HCT116 (cell line): ENCODE data around the gene ACVR1. TPM values are rescaled to one million over a fixed set of nuclear protein-coding genes. Genes with fewer than 3 reads are reported as not detected.

Source experiments
- ATAC-seq: fragments of 200-7000 bp; cut with Tn5 transposase; 2 replicates; pipeline ENCODE4 v1.9.1; 2020; ENCODE audit warnings: mild to moderate bottlenecking, moderate library complexity
- BruUV-seq: library from RNA; stranded (reverse); fragments of 400-500 nt; replicated peaks from 2 replicates; lab custom pipeline; 2021; lab: Mats Ljungman, UMichigan
- CTCF ChIA-PET: fragments of 300-600 bp; sonication (Branson Sonifier 250); formaldehyde crosslinking; loops from one replicate; lab custom pipeline; 2021; ENCODE audit warnings: antibody characterized with exemption; lab: Charles Lee
- POLR2A ChIA-PET: fragments of 300-600, 350-600 bp; sonication (Branson Sonifier 250); formaldehyde crosslinking; loops from one replicate; lab custom pipeline; 2021; ENCODE audit warnings: antibody characterized with exemption; lab: Charles Lee
- RAD21 ChIA-PET, 2 experiments: fragments of 300-600 bp; sonication (Branson Sonifier 250); formaldehyde crosslinking; loops; one replicate each; lab custom pipeline; 2023; ENCODE audit warnings: low total read pairs in 2 of 2; ENCODE audit not compliant: uncharacterized antibody in 2 of 2, unreplicated experiment in 2 of 2, low non-redundant PET in 1 of 2; lab: Charles Lee
- DNase-seq: peaks from one replicate; pipeline ENCODE4 v3.0.0-alpha.2; 2010; ENCODE audit warnings: low read depth, low spot score
- H2AFZ ChIP-seq: fragments of 200-600 bp; shearing (Covaris generic), sonication (generic); 2 replicates; pipeline ENCODE4 v1.6.1; 2017; ENCODE audit warnings: low read depth, mixed run types, mixed read lengths, antibody characterized with exemption, low read length; ENCODE audit not compliant: poor library complexity, severe bottlenecking
- H3K27ac ChIP-seq: 2 replicates; pipeline ENCODE4 v1.5.1; 2012; ENCODE audit warnings: low read depth, low read length
- H3K27me3 ChIP-seq: fragments of 200-600 bp; sonication (generic); 2 replicates; pipeline ENCODE4 v1.6.1; 2016; ENCODE audit warnings: mixed run types, low read length, mixed read lengths; ENCODE audit not compliant: insufficient read depth
- H3K36me3 ChIP-seq, 2 experiments: fragments of 200-500 bp in 1 of 2; fragments of 200-600 bp in 1 of 2; sonication (Bioruptor generic) in 1 of 2; sonication (generic) in 1 of 2; 2 replicates each; pipeline versions ENCODE4 v1.5.1 to v1.6.1; 2014 to 2016; ENCODE audit warnings: low read length in 2 of 2, inconsistent platforms in 1 of 2, mixed read lengths in 1 of 2, mixed run types in 1 of 2; ENCODE audit not compliant: insufficient read depth in 2 of 2, control insufficient read depth in 1 of 2
- H3K4me1 ChIP-seq, 2 experiments: fragments of 200-600 bp in 1 of 2; sonication (generic) in 1 of 2; 2 replicates each; pipeline versions ENCODE4 v1.5.1 to v1.6.1; 2012 to 2017; ENCODE audit warnings: low read length in 2 of 2, inconsistent platforms in 1 of 2, mild to moderate bottlenecking in 1 of 2, mixed read lengths in 1 of 2, mixed run types in 1 of 2, moderate library complexity in 1 of 2; ENCODE audit not compliant: insufficient read depth in 2 of 2, control insufficient read depth in 1 of 2
- H3K4me2 ChIP-seq: fragments of 200-600 bp; sonication (generic); 2 replicates; pipeline ENCODE4 v1.6.1; 2017; ENCODE audit warnings: mixed run types, low read length, mixed read lengths
- H3K4me3 ChIP-seq, 2 experiments: fragments of 200-600 bp in 1 of 2; sonication (generic) in 1 of 2; replicated peaks in 1 of 2; 2 replicates each; pipeline ENCODE4 v1.5.1; 2011 to 2016; ENCODE audit warnings: low read length in 2 of 2, control low read depth in 1 of 2, low read depth in 1 of 2, mild to moderate bottlenecking in 1 of 2, mixed read lengths in 1 of 2, mixed run types in 1 of 2
- H3K79me2 ChIP-seq: fragments of 200-600 bp; sonication (generic); 2 replicates; pipeline ENCODE4 v1.6.1; 2017; ENCODE audit warnings: mild to moderate bottlenecking, mixed run types, low read length, moderate library complexity, mixed read lengths; ENCODE audit not compliant: insufficient read depth
- H3K9ac ChIP-seq: fragments of 200-600 bp; sonication (generic); 2 replicates; pipeline ENCODE4 v1.6.1; 2016; ENCODE audit warnings: low read length, mixed read lengths
- H3K9me2 ChIP-seq: fragments of 200-600 bp; sonication (generic), shearing (Covaris generic); 2 replicates; pipeline ENCODE4 v1.6.1; 2017; ENCODE audit warnings: mixed run types, mild to moderate bottlenecking, moderate library complexity; ENCODE audit not compliant: insufficient read depth
- H3K9me3 ChIP-seq, 2 experiments: fragments of 200-500 bp in 1 of 2; fragments of 200-600 bp in 1 of 2; sonication (Bioruptor generic) in 1 of 2; sonication (generic) in 1 of 2; 2 replicates each; pipeline ENCODE4 v1.6.1; 2014 to 2017; ENCODE audit warnings: low read length in 2 of 2, mixed read lengths in 2 of 2, inconsistent platforms in 1 of 2, low read depth in 1 of 2, mild to moderate bottlenecking in 1 of 2, mixed run types in 1 of 2, moderate library complexity in 1 of 2; ENCODE audit not compliant: control insufficient read depth in 1 of 2, insufficient read depth in 1 of 2
- H4K20me1 ChIP-seq: fragments of 200-600 bp; sonication (generic), shearing (Covaris generic); 2 replicates; pipeline ENCODE4 v1.6.1; 2017; ENCODE audit warnings: mixed run types, mild to moderate bottlenecking, moderate library complexity; ENCODE audit not compliant: insufficient read depth
- ATF3 ChIP-seq: IDR thresholded peaks from 2 replicates; pipeline ENCODE4 v1.6.1; 2012
- CTCF ChIP-seq, 3 experiments: fragments of 200-600 bp in 1 of 3; sonication (generic) in 1 of 3; IDR thresholded peaks in 2 of 3; conservative IDR thresholded peaks in 1 of 3; 2 replicates each; pipeline ENCODE4 v1.5.1; 2012 to 2017; ENCODE audit warnings: low read depth in 2 of 3, low read length in 2 of 3, antibody characterized with exemption in 1 of 3, borderline replicate concordance in 1 of 3, control low read depth in 1 of 3, mild to moderate bottlenecking in 1 of 3, mixed read lengths in 1 of 3, mixed run types in 1 of 3, moderate library complexity in 1 of 3; ENCODE audit not compliant: insufficient read depth in 1 of 3
- MAX ChIP-seq: IDR thresholded peaks from 2 replicates; pipeline ENCODE4 v1.6.1; 2012
- POLR2AphosphoS5 ChIP-seq: IDR thresholded peaks from 2 replicates; pipeline ENCODE4 v1.6.1; 2011; ENCODE audit warnings: mild to moderate bottlenecking, low read depth, low read length, moderate library complexity
- RAD21 ChIP-seq: IDR thresholded peaks from 2 replicates; pipeline ENCODE4 v1.6.1; 2012; ENCODE audit warnings: low read depth, mild to moderate bottlenecking
- YY1 ChIP-seq: IDR thresholded peaks from 2 replicates; pipeline ENCODE4 v1.6.1; 2011; ENCODE audit warnings: low read length, low read depth, moderate library complexity, mild to moderate bottlenecking; ENCODE audit not compliant: insufficient replicate concordance; ENCODE audit errors: extremely low read depth
- ZNF274 ChIP-seq: fragments of 200-500 bp; sonication (Bioruptor generic); IDR thresholded peaks from 2 replicates; pipeline ENCODE4 v1.6.1; 2014; ENCODE audit warnings: mild to moderate bottlenecking, low read depth, low read length, inconsistent platforms
- intact Hi-C: fragments of 100-400 bp; cut with micrococcal nuclease; formaldehyde crosslinking; loops from 2 replicates; pipeline ENCODE4 v1.10.0; 2022
- total RNA-seq: library from RNA; stranded (reverse); gene quantifications from one replicate; pipeline ENCODE4 v1.2.1, GENCODE V29; 2021; ENCODE audit not compliant: unreplicated experiment

Gene ACVR1
- total RNA-seq, 1 experiment from 2014 or later, result 16.9 TPM

GRCh38 chr2:157792335-157793052 is 83.6 kb downstream of the ACVR1 start:
- H3K9ac ChIP-seq, result no peak overlapping the region
- H3K4me2 ChIP-seq, result no peak overlapping the region
- no peaks in the 10 kb centered on the region for H4K20me1 ChIP-seq
- DNase-seq (no peak), ATAC-seq (no peak)
- H3K9me3 ChIP-seq, result no peaks in the 10 kb centered on the region
- no peaks in the 10 kb centered on the region for H3K9me2 ChIP-seq
- TF ChIP-seq POLR2AphosphoS5 (no peak), CTCF (IDR thresholded peaks at IDR 0.05 in 2 of 3, conservative IDR thresholded peaks at IDR 0.05 in 1 of 3; ENCODE audit: borderline replicate concordance in 1 of 3, insufficient read depth in 1 of 3, low read depth in 2 of 3, low read length in 2 of 3) (no peak), ATF3 (no peak), RAD21 (0 out of 2 replicates have a peak, but pooled peaks have one; percentile 12), MAX (no peak), YY1 (no peak), ZNF274 (no peak)
- H3K27me3 ChIP-seq, result no peaks in the 10 kb centered on the region
- H3K36me3 ChIP-seq, result no peaks in the 10 kb centered on the region
- CTCF ChIA-PET, result no interaction called here
- RAD21 ChIA-PET, result no interaction called here
- H3K4me3 ChIP-seq, result no peak overlapping the region
- POLR2A ChIA-PET, result no interaction called here
- no peak overlapping the region for H2AFZ ChIP-seq
- intact Hi-C loops, result no loop called here
- BruUV-seq, result no TSS peak
- no peak overlapping the region for H3K27ac ChIP-seq
- no peaks in the 10 kb centered on the region for H3K79me2 ChIP-seq
- H3K4me1 ChIP-seq, result no peaks in the 10 kb centered on the region
